ENCODE results near the gene CAMKK1. TPM values are rescaled to one million over a fixed set of nuclear protein-coding genes. Genes with fewer than 3 reads are reported as not detected.

Gene CAMKK1
- total RNA-seq, 1 experiment from 2014 or later, result 1.7 TPM

DNA sequence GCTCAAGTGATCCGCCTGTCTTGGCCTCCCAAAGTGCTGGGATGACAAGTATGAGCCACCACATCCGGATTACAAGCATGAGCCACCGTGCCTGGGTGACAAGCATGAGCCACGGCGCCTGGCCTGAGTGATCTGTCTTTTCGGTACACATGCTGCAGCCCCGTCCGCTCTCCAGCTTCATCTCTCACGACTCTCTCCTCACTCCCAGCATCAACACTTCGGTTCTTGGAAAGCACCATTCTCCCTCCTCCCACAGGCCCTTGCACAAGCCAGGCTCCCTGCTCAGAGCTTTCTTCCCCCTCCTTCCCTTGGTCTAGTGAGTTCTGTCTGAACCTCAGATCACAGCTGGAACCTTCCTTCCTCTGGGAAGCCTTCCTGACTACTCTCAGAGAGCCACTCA is 40.3 kb downstream of the CAMKK1 start:
- intact Hi-C loops (cut with micrococcal nuclease; ENCODE audit: unreplicated experiment), result no loop called here
- no TSS peak for BruUV-seq (replicated peaks)
- H3K27ac Mint-ChIP-seq (ENCODE audit: unreplicated experiment), result no peak overlapping the region

DNA sequence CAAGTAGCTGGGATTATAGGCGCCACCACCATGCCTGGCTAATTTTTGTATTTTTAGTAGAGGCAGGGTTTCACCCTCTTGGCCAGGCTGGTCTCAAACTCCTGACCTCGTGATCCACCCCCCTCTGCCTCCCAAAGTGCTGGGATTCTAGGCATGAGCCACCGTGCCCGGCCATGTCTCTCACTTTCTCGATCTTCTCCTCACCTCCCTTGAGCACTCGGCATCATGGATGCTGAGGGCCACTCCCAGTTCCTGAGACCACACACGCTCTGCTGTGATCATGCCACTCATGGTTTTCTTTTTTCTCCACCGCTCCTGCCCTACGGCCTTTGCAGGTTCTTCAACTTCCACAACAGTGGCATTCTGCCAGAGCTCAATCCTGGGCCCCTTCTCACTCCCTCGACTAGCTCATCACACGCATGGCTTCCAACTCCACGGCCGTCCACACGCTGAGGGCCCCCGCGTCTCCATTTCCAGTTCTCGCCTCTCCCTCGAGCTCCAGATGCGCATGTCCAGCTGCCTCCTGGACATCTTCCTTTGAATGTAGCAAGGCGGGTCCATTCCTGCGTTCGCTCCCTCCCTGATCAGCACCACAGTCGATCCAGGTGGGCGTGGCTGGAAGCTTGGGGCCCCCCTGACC is 41.3 kb downstream of the CAMKK1 start:
- H3K27ac Mint-ChIP-seq (ENCODE audit: unreplicated experiment), result no peak overlapping the region
- H3K36me3 Mint-ChIP-seq (ENCODE audit: insufficient read depth, unreplicated experiment), result no peaks in the 10 kb centered on the region
- no peak overlapping the region for H3K4me3 Mint-ChIP-seq (ENCODE audit: low read depth, unreplicated experiment)
- H3K9me3 Mint-ChIP-seq (ENCODE audit: low read depth, unreplicated experiment), result no peaks in the 10 kb centered on the region
- no peaks in the 10 kb centered on the region for H3K4me1 Mint-ChIP-seq (ENCODE audit: low read depth, unreplicated experiment)
- H3K27me3 Mint-ChIP-seq (ENCODE audit: unreplicated experiment), result peaks cover 54% of the 10 kb centered on the region
- intact Hi-C loops (cut with micrococcal nuclease; ENCODE audit: unreplicated experiment), result no loop called here
- TF ChIP-seq, protein P1, sequence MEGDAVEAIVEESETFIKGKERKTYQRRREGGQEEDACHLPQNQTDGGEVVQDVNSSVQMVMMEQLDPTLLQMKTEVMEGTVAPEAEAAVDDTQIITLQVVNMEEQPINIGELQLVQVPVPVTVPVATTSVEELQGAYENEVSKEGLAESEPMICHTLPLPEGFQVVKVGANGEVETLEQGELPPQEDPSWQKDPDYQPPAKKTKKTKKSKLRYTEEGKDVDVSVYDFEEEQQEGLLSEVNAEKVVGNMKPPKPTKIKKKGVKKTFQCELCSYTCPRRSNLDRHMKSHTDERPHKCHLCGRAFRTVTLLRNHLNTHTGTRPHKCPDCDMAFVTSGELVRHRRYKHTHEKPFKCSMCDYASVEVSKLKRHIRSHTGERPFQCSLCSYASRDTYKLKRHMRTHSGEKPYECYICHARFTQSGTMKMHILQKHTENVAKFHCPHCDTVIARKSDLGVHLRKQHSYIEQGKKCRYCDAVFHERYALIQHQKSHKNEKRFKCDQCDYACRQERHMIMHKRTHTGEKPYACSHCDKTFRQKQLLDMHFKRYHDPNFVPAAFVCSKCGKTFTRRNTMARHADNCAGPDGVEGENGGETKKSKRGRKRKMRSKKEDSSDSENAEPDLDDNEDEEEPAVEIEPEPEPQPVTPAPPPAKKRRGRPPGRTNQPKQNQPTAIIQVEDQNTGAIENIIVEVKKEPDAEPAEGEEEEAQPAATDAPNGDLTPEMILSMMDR (IDR thresholded peaks at IDR 0.05; ENCODE audit: unreplicated experiment), result no peak
- BruUV-seq (replicated peaks), result no TSS peak
- no peak for DNase-seq
- CTCF ChIA-PET, result no interaction called here

More for the DNA sequence above, 40.3 kb downstream of the CAMKK1 start:
- H3K36me3 Mint-ChIP-seq (ENCODE audit: insufficient read depth, unreplicated experiment), result no peaks in the 10 kb centered on the region
- no peak overlapping the region for H3K4me3 Mint-ChIP-seq (ENCODE audit: low read depth, unreplicated experiment)
- H3K27me3 Mint-ChIP-seq (ENCODE audit: unreplicated experiment), result peaks cover 54% of the 10 kb centered on the region
- TF ChIP-seq, protein P1 (IDR thresholded peaks at IDR 0.05; ENCODE audit: unreplicated experiment), result no peak
- CTCF ChIA-PET, result no interaction called here
- no peak for DNase-seq
- H3K4me1 Mint-ChIP-seq (ENCODE audit: low read depth, unreplicated experiment), result no peaks in the 10 kb centered on the region
- no peaks in the 10 kb centered on the region for H3K9me3 Mint-ChIP-seq (ENCODE audit: low read depth, unreplicated experiment)

DNA sequence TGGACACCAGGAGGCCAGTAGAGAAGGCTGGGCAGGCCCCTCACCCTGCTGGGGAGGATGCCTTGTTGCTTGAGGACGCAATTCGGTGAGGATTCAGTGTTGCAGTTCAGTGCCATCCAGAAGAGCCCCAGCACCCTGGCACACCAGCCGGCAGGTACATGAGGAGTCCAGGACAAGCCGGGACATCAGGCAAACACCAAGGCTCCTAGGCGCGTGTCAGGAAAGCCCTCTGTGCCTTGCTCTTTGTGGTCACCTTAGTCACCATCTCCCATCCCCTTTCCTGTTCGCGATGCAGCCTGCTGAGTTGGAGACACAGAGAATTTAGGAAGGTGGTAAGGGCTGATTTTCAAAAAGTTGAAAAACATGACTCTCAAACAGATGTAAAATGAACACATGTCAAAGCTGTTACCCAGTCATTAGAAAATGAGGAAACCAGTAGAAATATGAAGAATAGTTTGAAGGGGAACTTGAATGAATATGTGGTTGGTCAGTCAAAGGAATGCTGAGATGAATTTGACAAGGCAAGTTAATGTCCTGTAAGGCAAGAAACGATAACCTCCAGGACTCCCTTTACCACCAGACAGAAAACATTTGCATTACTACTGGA is 44.5 kb downstream of the CAMKK1 start:
- CTCF ChIA-PET, result no interaction called here
- intact Hi-C loops (cut with micrococcal nuclease; ENCODE audit: unreplicated experiment), result no loop called here

DNA sequence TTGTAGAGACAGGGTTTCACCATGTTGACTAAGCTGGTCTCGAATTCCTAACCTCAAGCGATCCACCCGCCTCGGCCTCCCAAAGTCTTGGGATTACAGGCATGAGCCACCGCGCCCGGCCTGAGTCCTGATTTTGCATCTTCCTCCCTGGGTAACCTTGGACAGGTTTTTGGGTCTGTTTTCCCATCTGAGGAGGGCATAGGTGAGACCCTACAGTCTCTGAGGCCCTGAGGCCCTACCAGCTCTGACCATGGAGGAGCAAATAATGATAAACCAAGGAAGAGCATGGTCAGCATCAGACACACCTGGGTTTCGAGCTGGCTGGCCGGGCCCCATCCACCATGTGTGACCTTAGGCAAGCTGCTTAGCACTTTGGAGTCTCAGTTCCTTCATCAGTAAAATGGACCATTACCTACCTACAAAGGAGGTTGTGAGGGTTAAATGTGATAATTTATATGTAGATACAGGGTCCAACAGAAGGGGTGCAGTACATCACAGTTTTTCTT is 45.6 kb downstream of the CAMKK1 start:
- CTCF ChIA-PET, result no interaction called here
- Mint-ChIP-seq H3K4me1 (ENCODE audit: low read depth, unreplicated experiment) (no peaks in the 10 kb centered on the region), H3K36me3 (ENCODE audit: insufficient read depth, unreplicated experiment) (peaks cover 21% of the 10 kb centered on the region), H3K27me3 (ENCODE audit: unreplicated experiment) (peaks cover 30% of the 10 kb centered on the region), H3K4me3 (ENCODE audit: low read depth, unreplicated experiment) (no peak overlapping the region), H3K9me3 (ENCODE audit: low read depth, unreplicated experiment) (no peaks in the 10 kb centered on the region), H3K27ac (ENCODE audit: unreplicated experiment) (no peak overlapping the region)
- intact Hi-C loops (cut with micrococcal nuclease; ENCODE audit: unreplicated experiment), result no loop called here
- TF ChIP-seq, protein P1 (IDR thresholded peaks at IDR 0.05; ENCODE audit: unreplicated experiment), result no peak
- DNase-seq, result no peak
- BruUV-seq (replicated peaks), result no TSS peak

More for the DNA sequence above, 44.5 kb downstream of the CAMKK1 start:
- H3K27ac Mint-ChIP-seq (ENCODE audit: unreplicated experiment), result no peak overlapping the region
- H3K4me1 Mint-ChIP-seq (ENCODE audit: low read depth, unreplicated experiment), result no peaks in the 10 kb centered on the region
- DNase-seq, result no peak
- TF ChIP-seq, protein P1 (IDR thresholded peaks at IDR 0.05; ENCODE audit: unreplicated experiment), result no peak
- H3K9me3 Mint-ChIP-seq (ENCODE audit: low read depth, unreplicated experiment), result no peaks in the 10 kb centered on the region
- BruUV-seq (replicated peaks), result no TSS peak
- H3K36me3 Mint-ChIP-seq (ENCODE audit: insufficient read depth, unreplicated experiment), result peaks cover 20% of the 10 kb centered on the region
- no peak overlapping the region for H3K4me3 Mint-ChIP-seq (ENCODE audit: low read depth, unreplicated experiment)
- H3K27me3 Mint-ChIP-seq (ENCODE audit: unreplicated experiment), result peaks cover 41% of the 10 kb centered on the region
